Activated CD4-positive, alpha-beta T cell treated with anti-CD3 and anti-CD28 coated beads for 48 hours (primary cell): Measurements from ENCODE around the gene CDK4.
A peak's percentile ranks its signal among the peaks of the same experiment; 100 is the strongest.
"Not testable (repeated sequence)": the region's sequence is repeated elsewhere in the genome, so short reads cannot be mapped to it uniquely, and the experiment has no call there.

ENCODE experiments used
- DNase-seq: peaks from one replicate; pipeline ENCODE4 v3.0.0-alpha.2; 2020

The CDK4 gene

DNA sequence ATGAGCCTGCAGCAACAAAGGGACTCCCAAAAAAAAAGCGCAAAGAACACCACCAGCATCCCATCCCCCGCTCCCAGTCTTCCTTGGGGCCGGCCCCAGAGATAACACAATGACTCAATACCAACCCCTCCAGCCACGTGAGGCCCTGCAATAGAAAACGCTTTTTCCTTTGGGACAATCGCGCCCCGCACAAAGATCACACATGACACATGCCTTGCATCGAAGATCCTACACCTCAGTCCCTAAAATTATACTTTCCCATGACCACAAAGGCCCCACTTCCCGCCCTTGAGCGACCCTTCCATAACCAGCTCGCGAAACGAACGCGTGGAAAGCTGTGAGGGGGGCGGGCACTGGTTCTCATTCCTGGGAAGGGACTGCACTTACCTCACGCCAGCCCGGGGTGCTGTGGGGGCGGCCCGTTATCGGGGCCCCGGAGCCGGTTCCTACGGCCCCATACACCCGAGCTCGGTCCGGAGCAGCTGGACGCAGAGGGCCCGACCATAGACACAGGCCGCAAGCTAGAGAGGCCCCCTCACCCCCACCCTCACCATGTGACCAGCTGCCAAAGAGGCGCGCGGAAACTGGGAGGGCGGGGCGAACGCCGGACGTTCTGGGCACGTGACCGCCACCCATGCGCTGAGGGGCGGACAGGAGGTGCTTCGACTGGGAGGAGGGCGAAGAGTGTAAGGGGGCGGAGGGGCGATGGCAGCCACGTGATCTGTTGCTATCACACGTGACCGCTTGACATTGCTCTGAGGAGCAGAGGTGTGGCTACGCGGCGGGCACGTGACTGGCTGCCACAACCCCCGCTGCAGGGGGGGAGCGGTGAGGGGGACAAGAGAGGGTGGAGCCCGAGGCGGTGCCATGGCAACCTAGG lies at the start of gene CDK4:
Gene CDK4, minus strand, starts transcription at position 523 of the 880 bp plus-strand sequence. CDS start 593 bp downstream, outside the sequence.
- DNase-seq = peak; percentile 99

DNA sequence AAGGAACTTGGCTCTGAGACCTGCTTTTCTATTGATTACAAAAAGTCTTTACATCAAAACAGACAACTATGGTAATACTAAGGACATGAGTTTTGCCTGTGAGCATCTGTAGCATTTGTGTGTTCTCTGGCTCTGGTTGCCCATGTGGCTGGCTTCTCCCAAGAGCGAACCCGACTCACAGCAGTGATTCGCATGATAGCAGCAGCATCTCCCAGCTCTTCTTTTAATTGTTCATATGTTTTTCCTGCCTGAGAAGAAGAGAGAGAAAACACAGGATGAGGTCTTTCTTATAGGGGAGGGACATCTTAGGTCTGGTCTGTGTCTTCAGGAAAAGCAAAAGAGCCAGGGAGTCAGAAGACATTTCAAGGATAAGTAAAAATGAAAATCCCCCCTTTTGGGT lies 48.9 kb upstream of the CDK4 start:
- no peak for DNase-seq

DNA sequence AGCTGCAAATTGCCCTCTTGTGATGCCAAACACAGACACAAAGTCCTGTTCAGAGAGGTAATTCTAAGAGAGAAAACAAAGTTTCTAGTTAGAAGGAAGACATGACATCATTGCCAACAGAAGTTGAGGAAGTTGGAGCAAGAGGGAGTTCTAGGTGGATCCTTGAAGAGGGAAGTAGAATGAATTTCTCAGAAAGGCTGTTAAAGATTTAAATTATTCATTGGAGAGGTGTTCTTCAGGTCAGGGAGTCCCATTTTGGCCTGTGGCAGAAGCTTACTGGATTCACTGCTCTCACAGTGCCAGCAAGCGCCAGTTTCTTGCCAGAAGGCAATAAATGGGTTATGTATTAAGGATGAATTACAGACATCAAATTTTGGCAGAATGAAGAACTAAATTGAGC lies 45.8 kb upstream of the CDK4 start:
- DNase-seq = no peak

DNA sequence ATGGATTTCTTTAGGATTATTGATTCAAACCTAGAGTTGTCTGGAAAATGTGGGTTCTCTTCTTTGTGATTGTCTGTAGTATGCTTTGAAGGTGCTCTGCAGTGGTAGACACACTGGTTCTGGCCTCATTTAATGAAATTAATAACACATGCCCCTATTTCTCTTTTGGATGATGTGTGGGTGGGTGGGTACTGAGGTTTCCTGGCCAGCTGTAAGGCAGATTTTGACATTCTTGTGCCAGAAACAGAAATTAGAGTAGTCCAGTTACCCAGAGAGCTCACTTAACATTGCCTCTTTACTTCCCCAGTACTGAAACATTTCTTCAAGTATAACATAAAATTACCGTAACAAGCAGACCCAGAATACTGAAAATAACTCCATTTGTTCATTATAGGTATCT lies 44.9 kb upstream of the CDK4 start:
- no peak for DNase-seq

DNA sequence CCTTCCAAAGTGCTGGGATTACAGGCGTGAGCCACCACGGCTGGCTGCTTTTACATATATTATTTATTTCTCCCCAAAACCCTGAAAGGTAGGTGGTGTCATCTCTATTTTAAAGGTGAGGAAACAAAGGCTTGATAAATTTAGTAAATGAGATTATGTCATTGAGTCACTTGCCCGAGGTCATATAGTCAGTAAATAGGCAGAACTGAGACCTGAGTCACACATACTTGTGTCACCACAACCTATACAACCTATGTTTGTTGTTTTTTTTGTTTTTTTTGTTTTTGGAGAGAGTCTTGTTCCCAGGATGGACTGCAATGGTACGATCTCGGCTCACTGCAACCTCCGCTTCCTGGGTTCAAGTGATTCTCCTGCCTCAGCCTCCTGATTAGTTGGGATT lies 43.2 kb upstream of the CDK4 start:
- no peak for DNase-seq

DNA sequence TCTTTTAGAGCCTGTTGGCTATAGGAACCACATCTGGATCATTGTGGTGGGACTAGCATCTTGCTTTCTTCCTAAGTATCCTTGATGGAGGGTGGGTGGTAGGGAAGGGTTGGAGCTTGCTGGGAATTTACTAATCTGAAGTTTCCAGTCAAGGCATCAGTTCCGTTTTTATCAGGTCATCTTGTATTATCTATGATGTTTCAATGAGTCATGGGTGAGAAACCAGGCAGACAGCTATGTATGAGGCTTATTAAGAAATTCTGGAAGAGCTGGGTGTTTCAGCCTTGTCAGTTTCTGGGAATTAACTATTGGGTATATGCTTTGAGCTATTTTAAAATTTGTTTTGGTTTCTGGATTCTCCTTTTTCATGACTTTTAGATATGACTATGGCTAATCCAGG lies 41.8 kb upstream of the CDK4 start:
- DNase-seq = no peak

DNA sequence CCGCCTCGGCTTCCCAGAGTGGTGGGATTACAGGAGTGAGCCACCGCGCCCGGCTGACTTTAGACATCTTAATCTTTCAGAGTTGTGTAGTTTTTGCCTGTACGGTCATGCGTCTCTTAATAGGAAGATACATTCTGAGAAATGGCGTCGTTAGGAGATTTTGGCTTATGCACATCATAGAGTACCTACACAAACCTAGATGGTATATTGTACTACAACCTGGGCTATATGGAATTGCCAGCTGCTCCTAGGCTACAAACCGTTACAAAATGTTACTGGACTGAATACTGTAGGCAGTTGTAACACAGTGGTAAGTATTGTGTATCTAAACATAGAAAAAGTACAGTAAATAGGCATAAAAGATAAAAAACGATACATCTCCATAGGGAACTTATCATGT lies 31.8 kb upstream of the CDK4 start:
- DNase-seq = no peak

DNA sequence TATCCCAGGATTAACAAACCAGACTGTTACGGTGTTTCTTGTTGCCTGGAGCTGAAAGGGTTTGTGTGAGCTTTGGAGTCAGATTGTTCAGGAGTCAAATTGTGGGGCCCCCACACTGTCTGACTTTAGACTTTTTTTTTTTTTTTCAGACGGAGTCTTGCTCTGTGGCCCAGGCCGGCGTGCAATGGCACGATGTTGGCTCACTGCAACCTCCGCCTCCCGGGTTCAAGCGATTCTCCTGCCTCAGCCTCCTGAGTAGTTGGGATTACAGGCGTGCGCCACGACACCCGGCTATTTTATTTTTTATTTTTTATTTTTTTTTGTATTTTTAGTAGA lies 31.3 kb upstream of the CDK4 start:
- no peak for DNase-seq

DNA sequence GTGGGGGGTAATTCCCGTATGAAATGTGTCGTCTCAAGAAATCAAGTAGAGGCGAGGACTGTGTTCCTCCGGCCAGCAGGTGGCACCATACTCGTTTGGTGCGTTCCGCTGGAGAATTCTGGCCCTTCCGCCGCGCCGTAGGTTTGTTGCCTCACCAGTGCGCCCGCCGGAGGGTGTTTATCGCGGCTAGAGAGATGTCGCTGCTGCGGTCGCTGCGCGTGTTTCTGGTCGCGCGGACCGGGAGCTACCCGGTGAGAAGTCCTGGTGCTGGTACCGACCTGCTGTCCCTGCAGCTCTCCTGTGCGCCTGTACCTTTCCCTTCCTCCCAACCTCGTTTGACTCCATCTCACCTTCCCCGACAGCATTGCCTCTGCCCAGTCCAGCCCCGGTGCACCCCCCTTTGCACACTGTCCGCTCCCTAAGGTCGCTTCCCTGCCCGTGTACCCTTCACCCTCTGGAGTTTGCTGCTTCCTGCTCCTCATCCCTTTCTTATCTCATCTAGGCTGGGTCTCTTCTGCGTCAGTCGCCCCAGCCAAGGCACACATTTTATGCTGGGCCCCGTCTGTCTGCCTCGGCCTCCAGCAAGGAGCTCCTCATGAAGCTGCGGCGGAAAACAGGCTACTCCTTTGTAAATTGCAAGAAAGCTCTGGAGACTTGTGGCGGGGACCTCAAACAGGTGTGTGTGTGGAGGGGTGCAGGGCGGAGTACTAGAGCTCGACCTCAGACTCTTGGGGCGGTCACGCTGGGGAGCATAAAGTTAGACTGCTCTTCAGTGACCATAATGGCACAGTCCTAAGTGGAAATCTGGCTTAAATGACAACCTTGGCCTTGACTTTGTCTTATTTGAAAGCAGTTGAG lies 30.7 kb upstream of the CDK4 start, which contains the start of gene TSFM:
Gene TSFM, plus strand, starts transcription at position 180 of the 858 bp plus-strand sequence. Its CDS starts 15 bp downstream, at position 195.
- peak; percentile 98 for DNase-seq

DNA sequence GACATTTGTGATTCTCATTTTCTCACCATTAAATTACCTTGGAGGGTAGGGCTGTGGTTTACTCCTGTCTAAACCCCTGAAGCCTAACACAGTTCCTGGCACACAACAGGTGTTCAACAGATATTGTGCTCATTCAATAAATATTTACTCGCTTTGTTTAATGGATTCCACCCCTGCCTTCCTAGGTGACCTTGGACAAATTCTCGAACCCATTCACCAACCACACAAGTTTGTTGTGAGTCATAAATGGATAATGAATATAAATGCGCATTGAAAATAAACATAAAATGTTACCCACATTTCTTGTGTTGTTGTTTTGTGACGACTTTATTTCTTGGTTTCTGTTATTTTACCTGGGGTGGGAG lies 30.1 kb upstream of the CDK4 start:
- no peak for DNase-seq

DNA sequence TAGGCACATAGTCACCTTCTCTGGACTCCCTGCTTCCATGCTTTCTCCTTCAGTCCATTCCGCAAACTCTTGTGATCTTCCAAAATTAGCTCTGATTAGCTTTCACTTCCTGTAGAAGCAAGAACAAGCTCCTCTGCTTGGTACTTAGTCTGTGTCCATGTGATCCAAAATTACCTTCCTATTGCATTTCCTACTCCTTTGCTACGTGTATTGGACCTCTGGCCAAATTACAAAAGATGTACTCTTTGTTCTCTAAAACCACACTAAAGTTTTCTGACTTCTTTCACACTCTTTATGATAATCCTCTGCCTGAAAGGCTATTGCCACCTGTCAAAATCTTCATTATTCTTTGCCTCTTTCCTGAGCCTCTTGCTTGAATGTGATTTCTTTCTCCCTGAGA lies 29.7 kb upstream of the CDK4 start:
- DNase-seq = no peak

DNA sequence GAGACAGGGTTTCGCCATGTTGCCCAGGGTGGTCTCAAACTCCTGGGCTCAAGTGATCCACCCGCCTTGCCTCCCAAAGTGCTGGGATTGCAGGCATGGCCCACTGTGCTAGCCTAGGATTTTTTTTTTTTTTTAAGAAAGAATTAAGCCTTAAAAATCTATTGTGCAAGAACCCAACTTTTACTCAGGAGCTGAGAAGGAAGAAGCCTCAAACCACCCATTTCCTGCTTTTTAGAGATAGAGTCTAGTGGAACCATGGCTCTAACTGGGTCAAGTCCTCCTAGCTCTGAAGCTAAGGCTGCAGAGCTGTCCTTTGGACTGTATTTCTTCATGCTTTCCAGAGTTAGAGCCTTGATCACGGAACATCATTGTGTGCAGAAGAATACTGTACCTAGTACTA lies 29.1 kb upstream of the CDK4 start:
- DNase-seq = no peak

DNA sequence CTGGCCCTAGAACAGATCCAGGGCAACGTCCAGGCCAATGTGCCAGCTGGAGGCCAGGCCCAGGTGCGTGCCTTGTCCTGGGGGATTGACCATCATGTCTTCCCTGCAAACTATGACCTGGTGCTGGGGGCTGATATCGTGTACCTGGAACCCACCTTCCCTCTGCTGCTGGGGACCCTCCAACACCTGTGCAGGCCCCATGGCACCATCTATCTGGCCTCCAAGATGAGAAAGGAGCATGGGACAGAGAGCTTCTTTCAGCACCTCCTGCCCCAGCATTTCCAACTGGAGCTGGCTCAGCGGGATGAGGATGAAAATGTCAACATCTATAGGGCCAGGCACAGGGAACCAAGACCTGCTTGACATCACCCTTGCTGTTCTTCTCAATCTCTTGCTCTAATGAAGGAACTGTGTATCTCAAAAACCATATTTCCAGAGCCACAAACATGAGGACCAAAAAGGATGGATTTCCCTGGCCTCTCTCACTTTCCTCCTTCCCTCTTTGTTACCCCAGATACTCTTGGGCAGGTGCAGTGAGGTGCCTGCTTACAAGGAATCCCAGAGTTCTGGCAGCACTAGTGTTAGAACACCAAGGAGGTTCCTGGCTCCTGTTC lies 28.3 kb upstream of the CDK4 start:
- no peak for DNase-seq

DNA sequence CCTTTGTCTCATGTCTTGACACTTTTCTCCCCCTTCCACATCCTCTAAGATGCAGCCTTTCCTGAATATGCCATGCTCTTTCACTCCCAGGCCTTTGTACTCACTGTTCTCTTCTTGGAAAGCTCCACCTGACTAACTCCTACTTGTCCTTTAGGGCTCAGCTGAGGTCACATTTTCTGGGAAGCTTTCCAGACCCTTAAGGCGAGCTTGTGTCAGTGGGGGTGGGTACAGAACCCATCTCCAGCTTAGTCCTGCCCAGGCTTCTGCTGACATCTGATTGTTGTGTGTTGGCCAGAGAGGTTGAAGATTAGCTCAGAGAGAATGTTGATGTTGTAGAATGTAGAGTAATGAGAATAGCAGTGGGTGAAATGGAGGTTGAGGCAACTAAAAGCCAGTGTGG lies 27.6 kb upstream of the CDK4 start:
- no peak for DNase-seq

DNA sequence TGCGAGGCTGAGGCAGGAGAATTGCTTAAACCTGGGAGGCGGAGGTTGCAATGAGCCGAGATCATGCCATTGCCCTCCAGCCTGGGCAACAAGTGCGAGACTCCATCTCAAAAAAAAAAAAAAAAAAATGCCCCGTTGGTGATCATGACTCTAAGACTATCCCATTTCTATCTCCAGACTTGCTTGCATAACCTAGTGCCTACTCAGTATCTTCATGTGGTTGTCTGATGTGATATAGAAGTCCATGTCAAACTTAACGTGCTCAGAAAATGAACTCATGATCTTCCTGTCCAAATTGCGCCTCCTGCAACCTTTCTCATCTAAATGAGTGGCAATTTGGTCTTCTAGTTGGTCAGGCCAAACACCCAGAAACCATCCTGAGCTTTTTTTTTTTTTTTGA lies 25.8 kb upstream of the CDK4 start:
- no peak for DNase-seq

DNA sequence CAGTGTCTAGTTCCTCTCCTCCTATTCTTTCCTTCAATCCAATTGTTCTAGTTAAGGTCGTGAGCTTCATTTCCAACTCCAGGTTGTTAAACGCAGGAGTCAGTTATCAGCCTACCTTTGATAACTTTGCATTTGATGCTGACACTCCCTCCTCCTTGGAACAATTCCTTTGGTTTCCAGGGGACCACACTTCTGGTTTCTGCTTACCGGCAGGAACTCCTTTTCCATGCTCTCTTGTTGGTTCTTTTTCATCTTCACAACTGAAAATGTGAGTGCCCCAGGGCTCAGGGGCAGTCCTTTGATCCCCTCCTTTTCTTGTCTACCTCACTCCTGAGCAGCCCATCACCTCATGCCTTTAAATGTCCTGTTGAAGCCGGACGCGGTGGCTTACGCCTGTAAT lies 25.3 kb upstream of the CDK4 start:
- DNase-seq = no peak

DNA sequence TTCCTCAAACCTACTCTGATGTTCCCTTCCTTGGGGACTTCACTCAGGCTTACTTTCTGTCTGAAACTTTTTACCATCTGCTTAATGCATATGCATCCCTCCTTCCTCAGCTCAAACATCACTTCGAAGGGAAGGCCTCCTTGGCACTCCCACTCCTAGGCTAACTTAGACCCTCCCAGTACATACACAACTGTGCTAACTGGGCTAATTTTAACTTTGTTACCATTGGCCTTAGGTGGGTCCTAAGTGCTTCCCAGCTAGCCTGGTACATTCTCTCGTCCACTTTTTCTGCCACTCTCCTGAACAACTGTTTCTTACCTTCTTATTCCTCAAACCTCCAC lies 24.1 kb upstream of the CDK4 start:
- no peak for DNase-seq

DNA sequence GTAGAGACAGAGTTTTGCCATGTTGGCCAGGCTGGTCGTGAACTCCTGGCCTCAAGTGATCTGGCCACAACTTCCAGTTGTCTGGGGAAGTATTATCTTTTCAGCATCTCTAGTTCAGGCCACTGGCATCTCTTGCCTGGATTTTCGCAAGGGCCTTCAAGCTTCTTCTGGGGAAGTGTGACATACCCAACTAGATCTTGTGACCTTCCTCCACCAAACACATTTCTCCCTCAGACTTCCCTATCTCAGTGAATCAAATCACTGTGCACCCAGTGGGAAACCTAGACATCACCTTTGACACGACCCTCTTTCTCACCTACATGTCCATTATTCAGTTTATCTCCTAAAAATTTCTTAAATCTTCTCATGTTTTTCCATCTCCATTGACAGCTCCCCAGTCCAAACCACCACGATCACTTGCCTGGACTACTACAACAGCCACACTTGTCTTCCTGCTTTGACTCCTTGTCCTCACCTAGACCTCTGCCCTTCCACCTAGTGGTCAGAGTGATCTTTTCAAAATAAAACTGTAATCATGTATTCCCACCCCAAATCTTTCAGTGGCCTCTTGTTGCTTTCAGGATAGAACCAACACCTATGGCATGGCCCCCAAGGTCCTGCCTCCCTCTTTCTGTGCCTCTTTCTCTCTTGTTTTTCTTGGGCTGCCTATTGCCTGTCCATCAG lies 23.6 kb upstream of the CDK4 start:
- no peak for DNase-seq

DNA sequence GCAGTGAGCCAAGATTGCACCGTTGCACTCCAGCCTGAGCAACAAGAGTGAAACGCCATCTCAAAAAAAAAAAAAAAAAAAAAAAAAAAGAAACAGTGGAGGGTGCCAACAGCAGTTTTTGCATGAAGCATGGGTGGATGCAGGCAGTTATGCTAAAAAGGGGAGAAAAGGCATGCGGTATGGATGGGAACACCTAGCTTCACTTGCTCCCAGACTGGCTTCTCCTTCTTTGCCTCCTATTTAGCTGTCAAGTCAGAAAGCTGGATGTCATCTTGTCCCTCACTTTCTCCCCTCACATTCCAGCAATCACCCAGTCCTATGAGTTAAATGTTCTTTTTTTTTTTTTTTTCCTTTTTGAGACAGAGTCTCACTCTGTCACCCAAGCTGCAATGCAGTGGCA lies 22.9 kb upstream of the CDK4 start:
- no peak for DNase-seq

DNA sequence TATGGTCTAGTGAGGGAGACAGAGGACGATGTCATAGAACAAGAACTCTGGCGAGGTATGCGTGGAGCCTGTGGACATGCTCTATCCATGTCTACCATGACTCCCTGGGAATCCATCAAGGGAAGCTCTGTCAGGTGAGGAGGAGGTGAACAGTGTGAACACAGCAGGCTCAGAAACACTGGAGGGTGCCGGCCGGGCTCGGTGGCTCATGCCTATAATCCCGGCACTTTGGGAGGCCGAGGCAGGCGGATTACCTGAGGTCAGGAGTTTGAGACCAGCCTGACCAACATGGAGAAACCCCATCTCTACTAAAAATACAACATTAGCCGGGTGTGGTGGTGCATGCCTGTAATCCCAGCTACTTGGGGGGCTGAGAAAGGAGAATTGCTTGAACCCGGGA lies 22.5 kb upstream of the CDK4 start:
- DNase-seq = not testable (repeated sequence)

DNA sequence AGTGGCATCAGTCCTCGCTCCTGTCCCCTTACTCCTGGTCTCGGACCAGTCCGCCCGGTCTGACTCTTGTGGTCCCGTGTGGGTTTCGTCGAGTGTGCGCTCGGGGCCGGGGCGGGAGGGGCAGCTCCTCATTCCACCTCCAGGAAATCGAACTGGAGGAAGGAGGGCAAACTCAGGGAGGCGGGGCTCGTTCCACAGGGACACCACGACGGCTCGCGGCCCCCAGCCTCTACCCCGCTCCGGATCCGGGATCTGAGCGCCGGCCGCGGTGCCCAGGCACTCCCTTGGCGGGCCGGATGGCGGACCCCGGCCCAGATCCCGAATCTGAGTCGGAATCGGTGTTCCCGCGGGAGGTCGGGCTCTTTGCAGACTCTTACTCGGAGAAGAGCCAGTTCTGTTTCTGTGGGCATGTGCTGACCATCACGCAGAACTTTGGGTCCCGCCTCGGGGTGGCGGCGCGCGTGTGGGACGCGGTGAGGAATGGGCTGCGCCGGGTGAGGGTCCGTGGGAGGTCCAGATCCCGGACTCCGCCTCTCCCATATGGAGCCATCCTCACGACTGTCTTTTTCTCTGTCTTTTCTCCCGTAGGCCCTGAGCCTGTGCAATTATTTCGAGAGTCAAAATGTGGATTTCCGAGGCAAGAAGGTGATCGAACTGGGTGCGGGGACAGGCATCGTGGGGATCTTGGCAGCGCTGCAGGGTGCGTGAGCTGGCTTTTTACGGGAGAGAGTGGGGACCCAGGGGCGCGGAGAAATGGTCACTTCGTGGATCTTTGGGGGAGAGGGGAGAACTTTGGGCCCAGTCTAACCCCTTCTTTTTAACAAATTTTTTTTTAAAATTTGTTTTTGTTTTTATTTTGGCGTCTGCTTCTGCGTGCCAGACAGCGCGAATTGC lies 20.6 kb upstream of the CDK4 start, which contains the start of gene EEF1AKMT3:
Gene EEF1AKMT3, plus strand, starts transcription at position 186 of the 894 bp plus-strand sequence. Its CDS starts 111 bp downstream, at position 297.
- peak; percentile 47 for DNase-seq

DNA sequence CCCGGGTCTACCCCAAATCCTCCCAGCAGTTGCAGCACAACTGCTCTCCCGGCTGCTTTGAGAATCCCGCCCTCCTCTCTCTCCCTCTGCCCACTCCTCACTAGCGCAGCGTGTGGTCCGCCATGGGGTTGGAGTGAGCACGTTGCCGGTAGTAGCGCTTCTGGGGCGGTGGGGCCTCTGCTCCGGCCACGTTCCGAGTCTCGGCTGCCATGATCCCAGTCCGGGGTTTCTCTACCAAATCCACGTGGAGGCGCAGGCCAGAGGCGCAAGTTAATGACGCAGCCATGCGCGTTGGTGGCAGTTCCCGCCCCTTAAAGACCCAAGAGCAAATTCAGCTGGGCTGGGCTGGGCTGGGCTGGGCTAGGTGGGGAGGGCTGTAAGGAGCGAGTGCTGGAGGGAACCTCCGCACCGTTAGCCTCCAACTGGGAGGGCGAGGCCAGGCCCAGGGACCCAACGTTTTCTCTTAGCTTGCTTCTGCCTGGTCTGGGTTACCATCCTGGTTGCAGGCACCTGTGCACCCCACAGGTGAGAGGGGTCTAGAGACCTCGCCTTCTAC lies 19.8 kb upstream of the CDK4 start, which contains the start of gene METTL1:
Gene METTL1, minus strand, starts transcription at position 233 of the 556 bp plus-strand sequence. Its CDS starts 22 bp downstream, at position 211.
- peak; percentile 96 for DNase-seq
